Body of pancreas (tissue), 4 donors: ENCODE measurements around the gene ELAVL2. TPM values are rescaled to one million over a fixed set of nuclear protein-coding genes. Genes with fewer than 3 reads are reported as not detected.

ENCODE experiments used
- ATAC-seq: fragments of 150-250 bp; one replicate; pipeline ENCODE4 v1.9.1; 2016
- DNase-seq, 4 donors: peaks; one replicate each; pipeline ENCODE4 v3.0.0-alpha.2; 2019
- H3K27ac ChIP-seq, 4 donors: fragments of 200-600 bp; sonication (generic); 1 replicate in 3 of 4; 2 replicates in 1 of 4; pipeline versions ENCODE4 v1.5.1 to v1.6.1; 2016 to 2019; ENCODE audit warnings: mild to moderate bottlenecking in 1 of 4, mixed read lengths in 1 of 4, moderate library complexity in 1 of 4
- H3K27me3 ChIP-seq, 2 donors: fragments of 200-600 bp; sonication (generic); one replicate each; pipeline ENCODE4 v1.6.0; 2016; ENCODE audit warnings: mild to moderate bottlenecking in 1 of 2
- H3K36me3 ChIP-seq, 2 donors: fragments of 200-600 bp; sonication (generic); replicated peaks in 1 of 2; 2 replicates each; pipeline ENCODE4 v1.5.1; 2016; ENCODE audit warnings: low read depth in 2 of 2; ENCODE audit not compliant: insufficient read depth in 1 of 2
- H3K4me1 ChIP-seq: fragments of 200-600 bp; sonication (generic); one replicate; pipeline ENCODE4 v1.6.0; 2016
- H3K4me3 ChIP-seq, 2 donors: fragments of 200-600 bp; sonication (generic); 1 replicate in 1 of 2; 2 replicates in 1 of 2; pipeline ENCODE4 v1.5.1; 2016 to 2019
- H3K9me3 ChIP-seq, 3 donors: fragments of 200-600 bp; sonication (generic); 1 replicate in 2 of 3; 2 replicates in 1 of 3; pipeline ENCODE4 v1.5.1; 2016
- CTCF ChIP-seq, 7 experiments: fragments of 450-650 bp in 4 of 7; fragments of 200-600 bp in 3 of 7; sonication (generic) in 3 of 7; IDR thresholded peaks; one replicate each; pipeline ENCODE4 v1.5.1; 2016 to 2019; ENCODE audit warnings: antibody characterized with exemption in 7 of 7
- POLR2A ChIP-seq, 3 donors: fragments of 450-650 bp; IDR thresholded peaks; one replicate each; pipeline ENCODE4 v1.6.1; 2016; ENCODE audit warnings: antibody characterized with exemption in 3 of 3, mild to moderate bottlenecking in 2 of 3
- WGBS, 2 donors: methylation state at CpG; one replicate each; pipeline ENCODE4 v1.1.5; 2017; 5-methylcytosine and 5-hydroxymethylcytosine counted together
- intact Hi-C: fragments of 100-400 bp; cut with DNase I; formaldehyde crosslinking; loops from one replicate; pipeline ENCODE4 v1.15.1; 2023
- total RNA-seq, 2 donors: library from RNA; depleted of rRNA; stranded (reverse); fragments of >200 nt; gene quantifications; one replicate each; pipeline ENCODE4 v1.1.0, GENCODE V29; 2016

The ELAVL2 gene
- total RNA-seq, 2 donors from 2014 or later = not detected

GRCh38 chr9:23658376-23659258 lies 167.4 kb downstream of the ELAVL2 start:
- H3K36me3 ChIP-seq = no peaks in the 10 kb centered on the region
- WGBS, 2 donors = 74 to 81% methylated on average over 10 of the region's 10 CpGs
- TF ChIP-seq POLR2A (IDR thresholded peaks at IDR 0.05) = no peak
- ATAC-seq = no peak
- intact Hi-C loops = no loop called here
- H3K27ac ChIP-seq = no peak overlapping the region
- H3K4me3 ChIP-seq = no peak overlapping the region
- H3K4me1 ChIP-seq = no peaks in the 10 kb centered on the region
- H3K27me3 ChIP-seq = no peaks in the 10 kb centered on the region
- H3K9me3 ChIP-seq = no peaks in the 10 kb centered on the region
- DNase-seq = no peak

DNA sequence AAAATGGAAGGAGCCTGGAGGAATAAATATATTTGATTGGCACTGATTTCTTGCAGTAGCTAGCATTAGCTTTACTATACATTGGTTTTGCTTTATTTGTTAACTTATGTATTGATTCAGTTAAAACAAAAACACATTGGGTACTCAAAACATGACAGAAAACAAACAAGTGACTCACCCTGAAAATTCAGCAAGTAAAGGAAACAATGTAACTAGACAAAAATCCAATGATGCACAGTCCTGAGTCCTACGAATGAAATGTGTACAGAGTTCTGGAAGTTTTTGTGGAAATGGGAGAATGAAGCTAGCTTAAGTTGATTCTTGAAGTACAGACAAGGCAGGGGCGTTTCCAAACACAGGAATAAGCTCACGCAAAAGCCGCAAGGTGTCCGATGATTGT lies 175.0 kb downstream of the ELAVL2 start:
- no peaks in the 10 kb centered on the region for H3K9me3 ChIP-seq
- 75 to 78% methylated on average over 5 of the region's 5 CpGs for WGBS, 2 donors
- no peak overlapping the region for H3K27ac ChIP-seq
- no peak overlapping the region for H3K4me3 ChIP-seq
- H3K27me3 ChIP-seq = no peaks in the 10 kb centered on the region
- H3K36me3 ChIP-seq = no peaks in the 10 kb centered on the region
- no peak for ATAC-seq
- H3K4me1 ChIP-seq = no peaks in the 10 kb centered on the region
- no peak for TF ChIP-seq CTCF (IDR thresholded peaks at IDR 0.05)
- no peak for TF ChIP-seq POLR2A (IDR thresholded peaks at IDR 0.05)
- no peak for DNase-seq
- intact Hi-C loops = no loop called here

DNA sequence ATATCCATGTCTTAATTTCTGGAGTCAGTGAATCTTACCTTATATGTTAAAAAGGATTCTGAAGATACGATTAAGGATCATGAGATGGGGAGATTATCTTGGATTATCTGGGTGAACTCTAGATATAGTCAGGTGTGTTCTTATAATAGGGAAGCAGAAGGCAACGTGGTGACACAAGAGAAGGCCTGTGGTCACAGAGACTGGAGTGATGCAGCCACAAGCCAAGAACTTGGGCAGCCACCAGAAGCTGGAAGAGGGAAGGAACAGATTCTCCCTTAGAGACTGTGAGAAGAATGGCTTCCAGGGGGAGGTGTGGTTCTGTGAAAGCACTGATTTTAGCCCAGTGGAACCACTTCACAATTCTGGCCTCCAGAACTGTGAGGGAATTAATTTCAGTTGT lies 177.4 kb downstream of the ELAVL2 start:
- ATAC-seq (no peak), DNase-seq (no peak)
- H3K27ac ChIP-seq = no peak overlapping the region
- H3K4me3 ChIP-seq = no peak overlapping the region
- TF ChIP-seq POLR2A (IDR thresholded peaks at IDR 0.05) (no peak), CTCF (IDR thresholded peaks at IDR 0.05) (no peak)
- intact Hi-C loops = no loop called here
- no peaks in the 10 kb centered on the region for H3K27me3 ChIP-seq
- no peaks in the 10 kb centered on the region for H3K9me3 ChIP-seq
- no peaks in the 10 kb centered on the region for H3K36me3 ChIP-seq
- 48 to 56% methylated on average over 2 of the region's 2 CpGs for WGBS, 2 donors
- H3K4me1 ChIP-seq = no peaks in the 10 kb centered on the region

GRCh38 chr9:23644896-23645295 lies 181.1 kb downstream of the ELAVL2 start:
- no peak for ATAC-seq
- 65 to 66% methylated on average over 4 of the region's 4 CpGs for WGBS, 2 donors
- TF ChIP-seq POLR2A (IDR thresholded peaks at IDR 0.05) (no peak), CTCF (IDR thresholded peaks at IDR 0.05) (no peak)
- H3K4me3 ChIP-seq = no peak overlapping the region
- no peak overlapping the region for H3K27ac ChIP-seq
- intact Hi-C loops = no loop called here
- no peak for DNase-seq
- H3K36me3 ChIP-seq = no peaks in the 10 kb centered on the region
- H3K9me3 ChIP-seq = no peaks in the 10 kb centered on the region
- no peaks in the 10 kb centered on the region for H3K27me3 ChIP-seq
- H3K4me1 ChIP-seq = no peaks in the 10 kb centered on the region

DNA sequence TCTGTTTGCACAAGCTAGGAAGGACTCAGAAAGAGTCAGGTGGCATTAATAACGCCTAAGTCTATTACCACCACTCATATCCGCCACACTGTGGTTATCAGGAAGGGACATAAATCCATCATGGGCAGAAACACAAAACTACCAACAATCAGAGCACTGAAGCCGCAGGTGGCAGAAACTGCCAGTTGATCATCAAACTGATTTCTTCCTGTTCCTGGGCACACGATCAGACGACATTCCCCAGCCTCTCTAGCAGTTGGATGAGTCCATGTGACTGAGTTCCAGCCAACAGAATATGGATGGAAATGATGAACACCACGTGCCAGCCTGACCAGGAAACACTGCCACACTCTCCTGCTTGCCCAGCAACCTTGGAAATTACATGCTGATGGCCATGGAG lies 181.7 kb downstream of the ELAVL2 start:
- ATAC-seq = no peak
- TF ChIP-seq POLR2A (IDR thresholded peaks at IDR 0.05) (no peak), CTCF (IDR thresholded peaks at IDR 0.05) (no peak)
- Histone ChIP-seq H3K4me3 (no peak overlapping the region), H3K36me3 (no peaks in the 10 kb centered on the region), H3K4me1 (no peaks in the 10 kb centered on the region), H3K9me3 (no peaks in the 10 kb centered on the region), H3K27ac (no peak overlapping the region), H3K27me3 (no peaks in the 10 kb centered on the region)
- no peak for DNase-seq
- WGBS, 2 donors = 42 to 50% methylated on average over 6 of the region's 6 CpGs
- intact Hi-C loops = no loop called here
